Pons (tissue), 1 donor: ENCODE measurements around the gene WRAP53.
"Not testable (repeated sequence)": the region's sequence is repeated elsewhere in the genome, so short reads cannot be mapped to it uniquely, and the experiment has no call there.

Experiments used
- DNase-seq: peaks from one replicate; pipeline ENCODE4 v3.0.0-alpha.2; 2016; ENCODE audit warnings: low spot score

WRAP53 gene

GRCh38 chr17:7687908-7688807 is at the start of gene WRAP53:
Gene WRAP53, plus strand, starts transcription at chr17:7688477. Its CDS starts 172 bp downstream, at chr17:7688649.
- DNase-seq: peak; percentile 99

GRCh38 chr17:7640783-7641182 is 47.5 kb upstream of the WRAP53 start:
- DNase-seq: no peak

DNA sequence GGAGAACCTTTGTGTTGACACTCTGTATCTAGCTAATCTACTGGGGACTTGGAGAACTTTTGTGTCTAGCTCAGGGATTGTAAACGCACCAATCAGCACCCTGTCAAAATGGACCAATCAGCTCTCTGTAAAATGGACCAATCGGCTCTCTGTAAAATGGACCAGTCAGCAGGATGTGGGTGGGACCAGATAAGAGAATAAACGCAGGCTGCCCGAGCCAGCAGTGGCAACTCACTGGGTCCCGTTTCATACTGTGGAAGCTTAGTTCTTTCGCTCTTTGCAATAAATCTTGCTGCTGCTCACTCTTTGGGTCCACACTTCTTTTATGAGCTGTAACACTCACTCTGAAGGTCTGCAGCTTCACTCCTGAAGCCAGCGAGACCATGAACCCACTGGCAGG is 46.6 kb upstream of the WRAP53 start:
- DNase-seq: not testable (repeated sequence)

DNA sequence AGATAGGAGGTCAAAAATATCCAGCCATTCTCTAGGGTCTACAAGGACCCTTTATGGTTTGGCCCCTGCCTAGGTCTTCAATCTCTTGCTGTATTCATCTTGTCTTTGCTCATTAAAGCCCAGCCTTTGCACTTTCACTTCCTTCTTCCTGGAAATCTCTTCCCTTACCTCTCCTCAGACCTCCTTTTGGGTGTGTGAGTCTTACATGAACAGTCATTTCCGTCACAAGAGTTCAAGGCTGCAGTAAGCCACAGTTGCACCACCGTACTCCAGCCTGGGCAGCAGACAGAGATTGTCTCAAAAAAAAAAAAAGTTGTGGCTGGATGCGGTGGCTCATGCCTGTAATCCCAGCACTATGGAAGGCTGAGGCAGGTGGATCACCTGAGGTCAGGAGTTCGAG is 43.5 kb upstream of the WRAP53 start:
- DNase-seq: no peak

DNA sequence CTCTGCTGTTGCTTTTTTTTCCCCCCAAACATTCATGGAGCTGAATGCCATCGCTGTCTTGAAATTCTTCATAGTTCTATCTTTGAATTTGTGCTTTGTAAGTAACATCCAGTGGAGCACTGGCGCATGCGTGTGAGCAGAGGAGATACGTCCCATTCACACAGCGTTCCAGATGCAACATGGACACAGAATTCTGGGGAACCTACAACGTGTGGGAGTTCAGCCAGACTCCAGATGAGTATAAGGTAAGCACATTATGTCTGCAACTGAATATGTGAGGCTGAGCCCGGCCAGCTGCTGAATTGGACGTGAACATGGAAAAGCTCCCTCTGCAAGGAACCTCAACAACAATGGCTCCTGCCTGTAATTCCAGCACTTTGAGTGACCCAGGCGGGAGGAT is 41.8 kb upstream of the WRAP53 start:
- no peak for DNase-seq

- DNase-seq: no peak
Measured at GRCh38 chr17:7647018-7647417, 41.3 kb upstream of the WRAP53 start.

- peak; percentile 55 for DNase-seq
Measured at GRCh38 chr17:7650509-7651096, 37.7 kb upstream of the WRAP53 start, which contains the start of gene ATP1B2. Gene ATP1B2, plus strand, starts transcription at chr17:7650926. Its CDS starts 593 bp downstream, at chr17:7651519.

GRCh38 chr17:7651097-7651664 is 37.1 kb upstream of the WRAP53 start:
- no peak for DNase-seq

GRCh38 chr17:7651665-7652387 is 36.5 kb upstream of the WRAP53 start:
- DNase-seq: no peak

DNA sequence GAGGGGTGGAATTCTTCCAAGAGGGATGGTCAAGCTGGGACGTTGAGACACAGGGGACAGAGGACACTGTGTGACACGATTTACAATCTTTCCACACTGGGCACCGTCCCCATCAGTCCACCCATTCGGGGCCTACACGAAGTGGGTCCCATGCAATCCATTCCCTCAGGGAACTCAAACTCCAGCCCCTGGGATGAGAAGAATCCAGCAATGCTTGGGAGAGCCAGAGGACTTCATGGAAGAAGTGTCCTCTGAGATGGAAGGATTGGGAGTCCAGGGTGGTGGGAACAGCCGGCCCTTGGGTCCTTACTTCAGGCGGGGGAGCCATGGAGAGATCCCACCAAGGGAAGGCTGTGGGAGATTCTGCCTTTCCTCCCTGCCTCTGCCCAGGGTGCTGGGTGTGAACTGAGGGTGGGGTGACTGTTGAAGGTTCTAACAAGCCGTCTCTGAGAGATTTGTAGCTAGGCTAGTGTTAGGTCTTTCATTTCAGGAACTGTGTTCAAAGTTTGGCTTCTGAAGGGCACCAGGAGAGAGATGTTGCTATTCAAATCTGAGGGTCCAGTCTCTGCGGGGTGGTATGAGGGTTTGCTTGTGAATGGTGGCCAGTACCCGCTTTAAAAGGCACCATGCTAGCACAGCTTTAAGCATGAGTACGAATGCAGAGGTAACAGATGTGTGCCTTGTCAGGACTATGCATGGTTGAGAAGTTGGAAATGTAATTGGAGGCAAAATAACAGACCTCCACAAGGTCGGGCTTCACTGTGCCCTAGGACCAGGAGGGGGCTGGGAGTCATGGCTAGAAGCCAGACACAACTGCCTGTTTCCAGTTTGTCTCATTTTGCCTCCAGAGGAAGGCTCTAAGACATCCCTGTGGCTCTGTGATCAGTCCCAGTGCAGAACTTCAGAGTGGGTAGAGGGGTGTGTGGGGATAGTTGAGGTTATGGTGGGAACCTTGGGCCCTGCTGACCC is 35.6 kb upstream of the WRAP53 start:
- DNase-seq: no peak

DNA sequence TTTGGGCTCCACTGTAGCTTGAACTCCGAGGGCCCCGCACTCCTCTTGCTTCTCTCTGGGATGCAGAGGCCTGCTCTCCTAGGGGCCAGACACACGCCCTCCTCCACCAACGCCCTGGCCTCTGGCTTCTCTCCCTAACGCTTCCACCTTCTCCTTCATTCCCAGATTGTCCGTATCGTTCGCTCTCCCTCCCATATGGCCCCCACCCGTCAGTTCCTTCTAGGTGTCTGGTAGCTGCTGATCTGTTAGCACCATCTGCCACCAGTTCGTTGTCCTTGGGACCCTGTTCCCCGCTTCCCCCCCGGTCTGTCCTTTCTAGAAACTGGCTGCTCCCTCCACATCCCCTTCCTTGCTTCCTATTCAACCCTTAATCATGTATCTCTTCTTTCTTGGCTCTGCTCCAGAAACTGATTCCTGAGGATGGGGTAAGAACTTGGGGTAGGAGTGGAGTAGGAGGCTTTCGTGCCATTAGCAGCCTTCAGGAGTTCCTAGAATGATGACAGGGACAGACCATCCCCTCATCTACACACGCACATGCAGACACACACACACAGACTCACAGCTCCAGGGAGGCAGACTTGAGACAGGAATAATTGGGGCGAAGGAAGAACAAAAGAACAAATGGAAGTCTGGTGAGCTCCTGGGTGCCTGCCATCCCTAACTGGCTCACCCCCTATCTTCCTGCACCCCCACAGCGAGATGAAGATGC is 33.3 kb upstream of the WRAP53 start:
- no peak for DNase-seq

GRCh38 chr17:7655541-7655840 is 32.8 kb upstream of the WRAP53 start:
- no peak for DNase-seq

- peak; percentile 61 for DNase-seq
Measured at GRCh38 chr17:7656958-7657609, 31.2 kb upstream of the WRAP53 start.

DNA sequence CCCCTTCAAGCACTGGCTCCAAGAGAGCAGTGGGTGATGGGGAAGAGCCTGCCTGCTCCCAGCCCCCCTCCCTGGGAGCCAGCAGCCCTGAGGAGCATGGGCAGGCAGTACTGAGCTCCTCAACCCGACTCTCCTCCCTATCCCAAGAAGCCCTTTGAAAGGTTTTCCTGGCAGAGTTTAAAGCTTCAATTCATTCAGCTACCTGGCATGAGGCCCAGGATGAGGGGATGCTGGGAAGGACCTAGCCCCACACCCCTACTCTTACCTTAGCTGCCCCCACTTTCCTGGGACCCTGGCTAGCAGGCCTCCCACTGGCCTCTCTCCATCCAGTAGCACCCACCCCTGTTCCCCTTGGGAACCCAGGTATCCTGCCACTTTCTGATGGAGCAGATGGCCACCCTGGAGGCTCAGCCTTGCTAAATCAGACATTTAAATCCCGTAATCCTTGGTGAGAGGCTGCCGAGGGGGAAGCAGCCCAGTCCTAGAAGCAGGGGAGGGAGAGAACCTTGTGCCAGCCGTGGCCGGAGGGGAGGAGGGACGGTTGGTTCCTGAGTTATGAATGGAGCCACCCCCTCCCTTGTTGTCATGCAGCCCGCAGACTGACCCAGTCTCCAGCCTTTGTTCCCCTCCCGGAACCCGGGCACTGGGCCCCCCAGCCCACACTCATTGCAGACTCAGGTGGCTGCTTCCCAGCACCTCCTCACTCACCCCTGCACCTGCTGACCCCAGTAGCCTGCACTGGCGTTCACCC is 20.4 kb upstream of the WRAP53 start:
- peak; percentile 82 for DNase-seq

GRCh38 chr17:7668482-7668881 is 19.8 kb upstream of the WRAP53 start:
- DNase-seq: no peak

DNA sequence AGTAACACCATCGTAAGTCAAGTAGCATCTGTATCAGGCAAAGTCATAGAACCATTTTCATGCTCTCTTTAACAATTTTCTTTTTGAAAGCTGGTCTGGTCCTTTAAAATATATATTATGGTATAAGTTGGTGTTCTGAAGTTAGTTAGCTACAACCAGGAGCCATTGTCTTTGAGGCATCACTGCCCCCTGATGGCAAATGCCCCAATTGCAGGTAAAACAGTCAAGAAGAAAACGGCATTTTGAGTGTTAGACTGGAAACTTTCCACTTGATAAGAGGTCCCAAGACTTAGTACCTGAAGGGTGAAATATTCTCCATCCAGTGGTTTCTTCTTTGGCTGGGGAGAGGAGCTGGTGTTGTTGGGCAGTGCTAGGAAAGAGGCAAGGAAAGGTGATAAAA is 15.0 kb upstream of the WRAP53 start:
- no peak for DNase-seq

DNA sequence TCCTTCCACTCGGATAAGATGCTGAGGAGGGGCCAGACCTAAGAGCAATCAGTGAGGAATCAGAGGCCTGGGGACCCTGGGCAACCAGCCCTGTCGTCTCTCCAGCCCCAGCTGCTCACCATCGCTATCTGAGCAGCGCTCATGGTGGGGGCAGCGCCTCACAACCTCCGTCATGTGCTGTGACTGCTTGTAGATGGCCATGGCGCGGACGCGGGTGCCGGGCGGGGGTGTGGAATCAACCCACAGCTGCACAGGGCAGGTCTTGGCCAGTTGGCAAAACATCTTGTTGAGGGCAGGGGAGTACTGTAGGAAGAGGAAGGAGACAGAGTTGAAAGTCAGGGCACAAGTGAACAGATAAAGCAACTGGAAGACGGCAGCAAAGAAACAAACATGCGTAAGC is 13.3 kb upstream of the WRAP53 start:
- no peak for DNase-seq

GRCh38 chr17:7676533-7676932 is 11.7 kb upstream of the WRAP53 start:
- DNase-seq: no peak

GRCh38 chr17:7677388-7678067 is 10.7 kb upstream of the WRAP53 start:
- DNase-seq: no peak
